ACC112 (cell line): Measurements from ENCODE around the gene DDX6.
A peak's percentile ranks its signal among the peaks of the same experiment; 100 is the strongest.
"Not testable (repeated sequence)": the region's sequence is repeated elsewhere in the genome, so short reads cannot be mapped to it uniquely, and the experiment has no call there.

Source experiments
- H2AFZ ChIP-seq: fragments of 200-600 bp; sonication (generic); one replicate; pipeline ENCODE4 v1.6.0; 2017; ENCODE audit warnings: antibody characterized with exemption, low read length; ENCODE audit not compliant: unreplicated experiment
- H3K27ac ChIP-seq: fragments of 200-600 bp; sonication (generic); 2 replicates; pipeline ENCODE4 v1.5.1; 2014; ENCODE audit warnings: low read depth, mild to moderate bottlenecking, antibody characterized with exemption, low read length, moderate library complexity
- H3K27me3 ChIP-seq: fragments of 200-600 bp; sonication (generic); 2 replicates; pipeline ENCODE4 v1.6.1; 2014; ENCODE audit warnings: mild to moderate bottlenecking, antibody characterized with exemption, low read length, moderate library complexity, mixed read lengths; ENCODE audit not compliant: insufficient read depth
- H3K36me3 ChIP-seq: fragments of 200-600 bp; sonication (generic); 2 replicates; pipeline ENCODE4 v1.6.1; 2016; ENCODE audit warnings: mild to moderate bottlenecking, antibody characterized with exemption, low read length, moderate library complexity, mixed read lengths; ENCODE audit not compliant: insufficient read depth
- H3K4me1 ChIP-seq: fragments of 200-600 bp; sonication (generic); one replicate; pipeline ENCODE4 v1.6.1; 2016; ENCODE audit warnings: low read length, mixed read lengths; ENCODE audit not compliant: insufficient read depth, unreplicated experiment, control insufficient read depth
- H3K4me3 ChIP-seq: fragments of 200-600 bp; sonication (generic); 2 replicates; pipeline ENCODE4 v1.5.1; 2014; ENCODE audit warnings: mild to moderate bottlenecking, low read depth, low read length
- H3K79me2 ChIP-seq: fragments of 200-600 bp; sonication (generic); one replicate; pipeline ENCODE4 v1.6.0; 2016; ENCODE audit warnings: low read length; ENCODE audit not compliant: control insufficient read depth, unreplicated experiment, insufficient read depth

Gene DDX6

GRCh38 chr11:118790357-118791110, 430 bp downstream of the DDX6 start:
- H3K79me2 ChIP-seq = peaks cover 49% of the 10 kb centered on the region
- no peaks in the 10 kb centered on the region for H3K27me3 ChIP-seq
- peak overlapping the region; percentile 80 for H3K4me3 ChIP-seq
- H3K4me1 ChIP-seq = peaks cover 28% of the 10 kb centered on the region
- H3K36me3 ChIP-seq = peaks cover 7% of the 10 kb centered on the region; the same call in 1 of the 2 replicates
- H2AFZ ChIP-seq = peak overlapping the region; percentile 61
- H3K27ac ChIP-seq = peak overlapping the region; percentile 74

- Histone ChIP-seq H2AFZ (peak overlapping the region; percentile 61), H3K27ac (peak overlapping the region; percentile 74), H3K79me2 (peaks cover 57% of the 10 kb centered on the region), H3K4me1 (peaks cover 30% of the 10 kb centered on the region), H3K36me3 (peaks cover 13% of the 10 kb centered on the region), H3K27me3 (no peaks in the 10 kb centered on the region), H3K4me3 (peak overlapping the region; percentile 80)
Measured at GRCh38 chr11:118789501-118790356, 1.2 kb downstream of the DDX6 start.

- H3K36me3 ChIP-seq = peaks cover 15% of the 10 kb centered on the region
- H3K79me2 ChIP-seq = peaks cover 84% of the 10 kb centered on the region
- no peak overlapping the region for H3K27ac ChIP-seq
- no peak overlapping the region for H2AFZ ChIP-seq
- H3K27me3 ChIP-seq = no peaks in the 10 kb centered on the region
- H3K4me3 ChIP-seq = no peak overlapping the region
- peaks cover 21% of the 10 kb centered on the region for H3K4me1 ChIP-seq
Measured at GRCh38 chr11:118786657-118787056, 4.3 kb downstream of the DDX6 start.

GRCh38 chr11:118785362-118785761, 5.6 kb downstream of the DDX6 start:
- no peak overlapping the region for H3K4me3 ChIP-seq
- H3K36me3 ChIP-seq = peaks cover 20% of the 10 kb centered on the region
- H2AFZ ChIP-seq = no peak overlapping the region
- peaks cover 21% of the 10 kb centered on the region for H3K4me1 ChIP-seq
- 0 out of 2 replicates have a peak overlapping the region, but pooled peaks have one; percentile 0 for H3K27ac ChIP-seq
- H3K79me2 ChIP-seq = peaks cover 91% of the 10 kb centered on the region
- no peaks in the 10 kb centered on the region for H3K27me3 ChIP-seq

GRCh38 chr11:118783724-118784495, 7.1 kb downstream of the DDX6 start:
- peaks cover 21% of the 10 kb centered on the region for H3K4me1 ChIP-seq
- H3K27me3 ChIP-seq = no peaks in the 10 kb centered on the region
- no peak overlapping the region for H3K27ac ChIP-seq
- H3K36me3 ChIP-seq = peaks cover 28% of the 10 kb centered on the region
- no peak overlapping the region for H2AFZ ChIP-seq
- no peak overlapping the region for H3K4me3 ChIP-seq
- peaks cover 83% of the 10 kb centered on the region for H3K79me2 ChIP-seq

GRCh38 chr11:118783324-118783723, 7.6 kb downstream of the DDX6 start:
- not testable (repeated sequence) for H2AFZ ChIP-seq, H3K27ac ChIP-seq, H3K4me3 ChIP-seq, H3K27me3 ChIP-seq
- Histone ChIP-seq H3K79me2 (peaks cover 83% of the 10 kb centered on the region), H3K36me3 (peaks cover 33% of the 10 kb centered on the region), H3K4me1 (peaks cover 17% of the 10 kb centered on the region)

GRCh38 chr11:118778898-118779297, 12.1 kb downstream of the DDX6 start:
- no peak overlapping the region for H2AFZ ChIP-seq
- no peak overlapping the region for H3K27ac ChIP-seq
- H3K4me1 ChIP-seq = no peaks in the 10 kb centered on the region
- H3K27me3 ChIP-seq = no peaks in the 10 kb centered on the region
- H3K36me3 ChIP-seq = peaks cover 39% of the 10 kb centered on the region
- H3K4me3 ChIP-seq = no peak overlapping the region
- H3K79me2 ChIP-seq = peaks cover 73% of the 10 kb centered on the region

GRCh38 chr11:118774032-118774431, 16.9 kb downstream of the DDX6 start:
- Histone ChIP-seq H3K79me2 (peaks cover 83% of the 10 kb centered on the region), H3K36me3 (peaks cover 35% of the 10 kb centered on the region), H2AFZ (no peak overlapping the region), H3K4me1 (peaks cover 20% of the 10 kb centered on the region), H3K27ac (no peak overlapping the region), H3K27me3 (no peaks in the 10 kb centered on the region), H3K4me3 (no peak overlapping the region)

- H3K27ac ChIP-seq = peak overlapping the region; percentile 51; the same call in 1 of the 2 replicates
- no peaks in the 10 kb centered on the region for H3K27me3 ChIP-seq
- no peak overlapping the region for H2AFZ ChIP-seq
- H3K4me3 ChIP-seq = no peak overlapping the region
- H3K4me1 ChIP-seq = peaks cover 20% of the 10 kb centered on the region
- peaks cover 21% of the 10 kb centered on the region for H3K36me3 ChIP-seq
- peaks cover 82% of the 10 kb centered on the region for H3K79me2 ChIP-seq
Measured at GRCh38 chr11:118771547-118772288, 19.2 kb downstream of the DDX6 start.

GRCh38 chr11:118768690-118769089, 22.3 kb downstream of the DDX6 start:
- H3K36me3 ChIP-seq = peaks cover 16% of the 10 kb centered on the region
- no peak overlapping the region for H3K27ac ChIP-seq
- H3K27me3 ChIP-seq = no peaks in the 10 kb centered on the region
- H3K4me3 ChIP-seq = no peak overlapping the region
- H3K4me1 ChIP-seq = peaks cover 20% of the 10 kb centered on the region
- no peak overlapping the region for H2AFZ ChIP-seq
- peaks cover 68% of the 10 kb centered on the region for H3K79me2 ChIP-seq
